Stomach (tissue), 9 donors: ENCODE measurements around the gene DBF4B. TPM values are rescaled to one million over a fixed set of nuclear protein-coding genes. Genes with fewer than 3 reads are reported as not detected.

Source experiments
- DNase-seq, 2 donors: peaks; one replicate each; pipeline versions ENCODE4 v3.0.0 to v3.0.0-alpha.2; 2013 to 2019
- H3K27ac ChIP-seq, 5 donors: fragments of 200-600 bp in 4 of 5; sonication (generic) in 4 of 5; one replicate each; pipeline ENCODE4 v1.5.1; 2013 to 2019; ENCODE audit warnings: mild to moderate bottlenecking in 1 of 5, moderate library complexity in 1 of 5
- H3K27me3 ChIP-seq, 3 donors: fragments of 200-600 bp; sonication (generic); one replicate each; pipeline ENCODE4 v1.5.1; 2017 to 2019; ENCODE audit warnings: mixed run types in 1 of 3
- H3K36me3 ChIP-seq, 4 donors: fragments of 200-600 bp; sonication (generic); 1 replicate in 3 of 4; 2 replicates in 1 of 4; pipeline ENCODE4 v1.5.1; 2016 to 2019
- H3K4me1 ChIP-seq, 4 donors: fragments of 200-600 bp; sonication (generic); one replicate each; pipeline ENCODE4 v1.5.1; 2016 to 2019
- H3K4me3 ChIP-seq, 4 donors: fragments of 200-600 bp; sonication (generic) in 3 of 4; one replicate each; pipeline ENCODE4 v1.5.1; 2016 to 2019; ENCODE audit warnings: mild to moderate bottlenecking in 1 of 4
- H3K9me3 ChIP-seq, 4 donors: fragments of 200-600 bp; sonication (generic); one replicate each; pipeline ENCODE4 v1.5.1; 2016 to 2019
- EP300 ChIP-seq: sonication (generic); formaldehyde crosslinking; IDR thresholded peaks from one replicate; pipeline ENCODE4 v1.6.1; 2017; ENCODE audit warnings: antibody characterized with exemption
- POLR2A ChIP-seq, 4 donors: fragments of 450-650 bp; IDR thresholded peaks; one replicate each; pipeline ENCODE4 v1.6.1; 2016; ENCODE audit warnings: antibody characterized with exemption in 4 of 4, control low read depth in 2 of 4, mild to moderate bottlenecking in 1 of 4, moderate library complexity in 1 of 4
- POLR2AphosphoS5 ChIP-seq, 3 donors: sonication (generic); formaldehyde crosslinking; IDR thresholded peaks; one replicate each; pipeline ENCODE4 v1.6.1; 2016; ENCODE audit warnings: antibody characterized with exemption in 3 of 3
- WGBS, 5 donors: extraction: QIAGEN DNeasy Blood & Tissue Kit in 3 of 5; methylation state at CpG; one replicate each; pipeline versions ENCODE4 v1.1.5 to v1.1.7; 2013 to 2018; 5-methylcytosine and 5-hydroxymethylcytosine counted together
- intact Hi-C: fragments of 100-400 bp; cut with DNase I; formaldehyde crosslinking; loops from one replicate; pipeline ENCODE4 v1.15.1; 2023; ENCODE audit warnings: low total_unique reads
- polyA plus RNA-seq, 3 donors: library from polyadenylated mRNA; stranded (reverse); fragments of 200-250 nt; gene quantifications; one replicate each; pipeline ENCODE4 v1.2.3, GENCODE V29; 2013
- total RNA-seq, 5 donors: library from RNA; depleted of rRNA; stranded (reverse); fragments of >200 nt; gene quantifications; one replicate each; pipeline versions ENCODE4 v1.1.0 to v1.2.3, GENCODE V29; 2014 to 2016
- TF ChIP-seq, protein P1 (sequence below), 7 experiments: fragments of 450-650 bp in 4 of 7; fragments of 200-600 bp in 3 of 7; sonication (generic) in 3 of 7; IDR thresholded peaks; one replicate each; pipeline ENCODE4 v1.5.1; 2016 to 2019; ENCODE audit warnings: antibody characterized with exemption in 7 of 7, control low read depth in 2 of 7, mild to moderate bottlenecking in 1 of 7
- donor health status: healthy with polysubstance abuse.
- donor health status: Bipolar disorder and iron deficiency.
- donor health status: healthy.

DBF4B gene
- total and polyA plus RNA-seq, 8 donors: 0.76 to 5.0 (median 2.2) TPM; not detected in 1

DNA sequence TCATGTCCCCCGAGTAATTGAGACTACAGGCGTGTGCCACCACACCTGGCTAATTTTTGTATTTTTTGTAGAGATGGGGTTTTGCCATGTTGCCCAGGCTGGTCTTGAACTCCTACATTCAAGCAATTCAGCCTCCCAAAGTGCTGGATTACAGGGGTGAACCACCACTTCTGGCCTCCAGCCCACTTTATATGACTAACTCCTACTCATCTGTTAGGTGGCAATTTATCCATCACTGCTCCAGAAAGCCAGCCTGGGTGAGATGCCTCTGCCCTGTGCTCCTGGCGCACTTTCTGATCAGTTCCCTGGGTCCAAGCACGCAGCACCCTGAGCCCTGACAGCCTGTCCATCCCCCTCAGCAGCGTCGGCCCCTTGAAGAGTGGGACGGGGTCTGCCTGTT lies 79.7 kb downstream of the DBF4B start:
- 80 to 85% (median 83%) methylated on average over 7 of the region's 7 CpGs for WGBS, 5 donors
- Histone ChIP-seq H3K27ac (no peak overlapping the region), H3K9me3 (no peaks in the 10 kb centered on the region), H3K4me3 (no peak overlapping the region), H3K4me1 (peaks cover 0 to 19% (median 5%) of the 10 kb centered on the region in 4 donors), H3K27me3 (peaks cover 0 to 5% (median 0%) of the 10 kb centered on the region in 3 donors), H3K36me3 (no peaks in the 10 kb centered on the region)
- no peak for DNase-seq
- intact Hi-C loops: no loop called here
- no peak for TF ChIP-seq POLR2AphosphoS5 (IDR thresholded peaks at IDR 0.05)
- TF ChIP-seq, protein P1, sequence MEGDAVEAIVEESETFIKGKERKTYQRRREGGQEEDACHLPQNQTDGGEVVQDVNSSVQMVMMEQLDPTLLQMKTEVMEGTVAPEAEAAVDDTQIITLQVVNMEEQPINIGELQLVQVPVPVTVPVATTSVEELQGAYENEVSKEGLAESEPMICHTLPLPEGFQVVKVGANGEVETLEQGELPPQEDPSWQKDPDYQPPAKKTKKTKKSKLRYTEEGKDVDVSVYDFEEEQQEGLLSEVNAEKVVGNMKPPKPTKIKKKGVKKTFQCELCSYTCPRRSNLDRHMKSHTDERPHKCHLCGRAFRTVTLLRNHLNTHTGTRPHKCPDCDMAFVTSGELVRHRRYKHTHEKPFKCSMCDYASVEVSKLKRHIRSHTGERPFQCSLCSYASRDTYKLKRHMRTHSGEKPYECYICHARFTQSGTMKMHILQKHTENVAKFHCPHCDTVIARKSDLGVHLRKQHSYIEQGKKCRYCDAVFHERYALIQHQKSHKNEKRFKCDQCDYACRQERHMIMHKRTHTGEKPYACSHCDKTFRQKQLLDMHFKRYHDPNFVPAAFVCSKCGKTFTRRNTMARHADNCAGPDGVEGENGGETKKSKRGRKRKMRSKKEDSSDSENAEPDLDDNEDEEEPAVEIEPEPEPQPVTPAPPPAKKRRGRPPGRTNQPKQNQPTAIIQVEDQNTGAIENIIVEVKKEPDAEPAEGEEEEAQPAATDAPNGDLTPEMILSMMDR (IDR thresholded peaks at IDR 0.05): no peak
- no peak for TF ChIP-seq EP300
- TF ChIP-seq POLR2A (IDR thresholded peaks at IDR 0.05): no peak

DNA sequence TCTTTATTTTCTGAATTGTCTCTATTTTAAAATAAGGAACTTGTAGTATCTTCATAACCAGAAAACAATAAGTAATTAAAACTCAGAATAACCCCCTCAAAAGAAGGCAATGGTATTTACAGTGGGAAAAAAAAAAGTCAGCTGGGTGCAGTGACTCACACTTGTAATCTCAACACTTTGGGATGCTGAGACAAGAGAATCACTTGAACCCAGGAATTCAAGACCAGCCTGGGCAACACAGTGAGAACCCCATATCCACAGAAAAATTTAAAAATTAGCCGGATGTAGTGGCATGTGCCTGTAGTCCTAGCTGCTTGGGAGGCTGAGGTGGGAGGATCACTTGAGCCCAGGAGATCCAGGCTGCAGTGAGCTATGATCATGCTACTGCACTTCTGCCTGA lies 83.8 kb downstream of the DBF4B start:
- Histone ChIP-seq H3K27me3 (peaks cover 0 to 3% (median 0%) of the 10 kb centered on the region in 3 donors), H3K36me3 (no peaks in the 10 kb centered on the region), H3K4me1 (peaks cover 0 to 36% (median 7%) of the 10 kb centered on the region in 4 donors), H3K9me3 (no peaks in the 10 kb centered on the region), H3K4me3 (no peak overlapping the region), H3K27ac (no peak overlapping the region)
- 93 to 100% (median 97%) methylated on average over 1 of the region's 1 CpG for WGBS, 5 donors
- DNase-seq: no peak
- TF ChIP-seq, protein P1 (IDR thresholded peaks at IDR 0.05): no peak
- TF ChIP-seq EP300 (no peak), POLR2AphosphoS5 (IDR thresholded peaks at IDR 0.05) (no peak), POLR2A (IDR thresholded peaks at IDR 0.05) (no peak)
- intact Hi-C loops: no loop called here

DNA sequence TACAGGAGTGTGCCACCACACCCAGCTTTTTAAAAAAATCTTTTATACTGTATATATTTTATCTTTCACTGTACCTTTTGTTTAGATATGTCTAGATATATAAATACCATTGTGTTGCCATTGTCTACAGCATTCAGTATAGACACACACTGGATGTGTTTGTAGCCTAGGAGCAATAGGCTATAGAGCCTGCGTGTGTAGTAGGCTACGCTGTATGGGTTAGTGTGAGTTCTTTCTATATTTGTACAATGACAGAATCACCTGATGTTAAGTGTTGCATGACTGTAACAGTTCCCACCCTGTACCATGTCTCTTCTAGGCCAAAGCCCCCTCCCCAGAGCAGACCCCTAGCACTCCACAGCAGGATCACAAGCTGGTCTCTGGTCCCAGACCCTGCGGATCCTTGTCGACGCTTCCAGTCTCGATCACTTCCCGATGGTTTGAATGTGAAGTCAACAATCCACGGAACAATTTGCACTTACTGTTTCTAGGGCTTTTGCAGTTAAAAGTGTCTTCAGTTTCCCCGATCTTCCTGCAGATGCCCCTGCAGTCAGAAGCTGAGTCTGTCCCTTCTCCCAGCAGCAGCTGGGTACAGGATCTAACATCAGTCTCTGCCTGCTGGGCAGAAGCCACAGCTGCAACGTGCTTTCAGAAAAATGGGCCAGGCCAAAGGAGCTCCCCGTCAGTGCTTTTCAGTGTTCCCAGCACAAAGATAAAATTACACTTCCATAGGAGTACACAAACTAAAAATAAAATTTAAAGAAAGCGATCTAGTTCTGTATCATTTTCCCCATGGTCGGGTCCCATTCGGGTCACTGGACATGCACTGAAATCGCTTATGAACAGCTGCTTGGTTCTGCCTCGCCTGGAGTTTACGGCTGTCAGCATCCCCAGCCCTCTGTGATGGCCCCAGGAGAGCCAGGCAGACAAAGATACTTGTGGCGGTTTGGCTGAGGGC lies 85.7 kb downstream of the DBF4B start:
- Histone ChIP-seq H3K4me3 (no peak overlapping the region), H3K36me3 (no peaks in the 10 kb centered on the region), H3K9me3 (no peaks in the 10 kb centered on the region), H3K27me3 (no peaks in the 10 kb centered on the region), H3K4me1 (peaks cover 0 to 40% (median 5%) of the 10 kb centered on the region in 4 donors), H3K27ac (peak overlapping the region; percentile 59 to 81 (median 80))
- intact Hi-C loops: no loop called here
- no peak for DNase-seq
- TF ChIP-seq POLR2AphosphoS5 (IDR thresholded peaks at IDR 0.05) (no peak), POLR2A (IDR thresholded peaks at IDR 0.05) (no peak), EP300 (no peak)
- TF ChIP-seq, protein P1 (IDR thresholded peaks at IDR 0.05): no peak
- 60 to 79% (median 78%) methylated on average over 18 of the region's 18 CpGs for WGBS, 5 donors

DNA sequence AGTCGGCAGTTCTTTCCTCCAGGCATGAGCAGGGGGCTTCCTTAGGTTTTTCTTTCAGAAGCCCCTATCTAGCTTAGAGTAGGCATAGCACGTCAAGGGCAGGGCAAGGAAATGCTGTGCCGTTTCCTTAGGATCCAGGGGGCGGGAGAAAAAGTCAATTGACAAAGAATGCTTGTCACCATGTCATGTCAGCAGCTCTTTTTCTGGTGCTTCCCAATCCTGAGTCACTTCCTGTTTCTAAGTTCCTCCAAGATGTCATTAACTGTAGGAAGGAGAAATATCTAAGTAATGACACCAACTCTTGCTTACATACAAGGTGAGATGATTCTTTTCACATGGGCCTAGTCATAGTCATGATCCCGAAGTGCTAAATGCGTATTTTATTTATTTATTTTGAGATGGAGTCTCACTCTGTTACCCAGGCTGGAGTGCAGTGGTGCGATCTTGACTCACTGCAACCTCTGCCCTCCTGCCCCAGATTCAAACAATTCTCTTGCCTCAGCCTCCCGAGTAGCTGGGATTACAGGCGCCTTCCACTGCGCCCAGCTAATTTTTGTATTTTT lies 86.5 kb downstream of the DBF4B start:
- Histone ChIP-seq H3K4me3 (no peak overlapping the region), H3K36me3 (no peaks in the 10 kb centered on the region), H3K4me1 (peaks cover 0 to 40% (median 5%) of the 10 kb centered on the region in 4 donors), H3K9me3 (no peaks in the 10 kb centered on the region), H3K27me3 (no peaks in the 10 kb centered on the region), H3K27ac (peak overlapping the region; percentile 59 to 81 (median 80))
- WGBS, 5 donors: 40 to 57% (median 51%) methylated on average over 10 of the region's 10 CpGs
- TF ChIP-seq, protein P1 (IDR thresholded peaks at IDR 0.05): no peak
- TF ChIP-seq POLR2A (IDR thresholded peaks at IDR 0.05): no peak
- no peak for TF ChIP-seq EP300
- peak in 1 of 3 donors; percentile 51 for TF ChIP-seq POLR2AphosphoS5 (IDR thresholded peaks at IDR 0.05)
- DNase-seq: no peak
- intact Hi-C loops: no loop called here
